Measurements from ENCODE around the gene RAC3. TPM values are rescaled to one million over a fixed set of nuclear protein-coding genes. Genes with fewer than 3 reads are reported as not detected.

The RAC3 gene
- total and polyA plus RNA-seq, 9 of the 15 experiments (the other 6 are each of a cell fraction or from before 2014, with no cell fraction given): 0.23 to 292 (median 118) TPM

DNA sequence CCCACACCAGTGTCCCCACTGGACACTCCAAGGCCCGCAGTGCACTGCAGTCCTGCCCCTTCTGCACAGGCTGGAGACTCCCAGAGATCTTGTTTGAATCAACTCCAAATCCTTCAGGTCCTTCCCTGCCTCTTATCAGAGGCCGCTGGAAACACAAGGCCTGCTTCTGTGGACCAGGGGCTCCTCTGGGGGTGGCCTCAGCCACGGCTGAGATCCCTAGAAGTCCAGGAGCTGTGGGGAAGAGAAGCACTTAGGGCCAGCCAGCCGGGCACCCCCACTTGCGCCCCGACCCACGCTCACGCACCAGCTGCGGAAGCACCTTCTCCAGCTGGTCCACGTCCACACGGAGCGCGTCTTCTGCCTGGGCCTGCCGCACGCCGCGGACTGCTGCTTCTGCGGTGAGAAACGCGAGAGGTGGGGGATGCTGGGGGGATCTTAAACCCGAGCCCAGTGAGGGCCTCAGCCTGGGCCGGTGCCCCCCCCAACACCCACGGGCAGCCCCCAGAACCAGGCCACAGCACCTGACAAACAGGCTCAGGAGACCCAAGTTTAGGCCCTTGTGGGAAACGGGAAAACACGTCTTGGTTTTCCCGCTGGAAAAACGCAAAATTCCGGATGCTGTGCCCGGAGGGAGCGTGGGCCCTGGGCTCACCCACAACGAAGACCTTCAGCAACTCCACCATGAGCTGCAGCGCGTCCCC lies 12.3 kb upstream of the RAC3 start (continued):
- TF ChIP-seq, protein P1, sequence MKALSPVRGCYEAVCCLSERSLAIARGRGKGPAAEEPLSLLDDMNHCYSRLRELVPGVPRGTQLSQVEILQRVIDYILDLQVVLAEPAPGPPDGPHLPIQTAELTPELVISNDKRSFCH (CRISPR knock-in tag; IDR thresholded peaks at IDR 0.05): no peak
- TF ChIP-seq, protein P1 (tag; IDR thresholded peaks at IDR 0.05): no peak
- TF ChIP-seq RBFOX2 (IDR thresholded peaks at IDR 0.05; ENCODE audit: low read depth, low read length) (peak; percentile 49), KLF13 (tag; IDR thresholded peaks at IDR 0.05; ENCODE audit: borderline replicate concordance, low read depth) (no peak), SRF (CRISPR knock-in tag; IDR thresholded peaks at IDR 0.05) (no peak), HMGN3 (IDR thresholded peaks at IDR 0.05; ENCODE audit: borderline replicate concordance, extremely low read depth, insufficient read length, low read depth, low read length) (no peak), TOE1 (IDR thresholded peaks at IDR 0.05; ENCODE audit: borderline replicate concordance) (no peak), TOE1 (CRISPR knock-in tag; IDR thresholded peaks at IDR 0.05; ENCODE audit: borderline replicate concordance, low read depth) (no peak), SMARCC2 (IDR thresholded peaks at IDR 0.05; ENCODE audit: low read depth) (no peak), ARID1B (IDR thresholded peaks at IDR 0.05) (no peak), CBFA2T2 (conservative IDR thresholded peaks at IDR 0.05) (no peak), PPARD (CRISPR knock-in tag; IDR thresholded peaks at IDR 0.05) (no peak), OTX1 (CRISPR knock-in tag; IDR thresholded peaks at IDR 0.05) (no peak), PCBP1 (IDR thresholded peaks at IDR 0.05; ENCODE audit: low read depth, low read length, poor library complexity, severe bottlenecking) (peak; percentile 45), STAT5A (IDR thresholded peaks at IDR 0.05; ENCODE audit: borderline replicate concordance, low read length) (no peak), ZNF197 (CRISPR knock-in tag; IDR thresholded peaks at IDR 0.05; ENCODE audit: low read depth) (no peak), CBX3 (IDR thresholded peaks at IDR 0.05; ENCODE audit: borderline replicate concordance in 1 of 2, low read length in 2 of 2) (no peak), MCM7 (IDR thresholded peaks at IDR 0.05) (no peak)
- TF ChIP-seq, protein P2, sequence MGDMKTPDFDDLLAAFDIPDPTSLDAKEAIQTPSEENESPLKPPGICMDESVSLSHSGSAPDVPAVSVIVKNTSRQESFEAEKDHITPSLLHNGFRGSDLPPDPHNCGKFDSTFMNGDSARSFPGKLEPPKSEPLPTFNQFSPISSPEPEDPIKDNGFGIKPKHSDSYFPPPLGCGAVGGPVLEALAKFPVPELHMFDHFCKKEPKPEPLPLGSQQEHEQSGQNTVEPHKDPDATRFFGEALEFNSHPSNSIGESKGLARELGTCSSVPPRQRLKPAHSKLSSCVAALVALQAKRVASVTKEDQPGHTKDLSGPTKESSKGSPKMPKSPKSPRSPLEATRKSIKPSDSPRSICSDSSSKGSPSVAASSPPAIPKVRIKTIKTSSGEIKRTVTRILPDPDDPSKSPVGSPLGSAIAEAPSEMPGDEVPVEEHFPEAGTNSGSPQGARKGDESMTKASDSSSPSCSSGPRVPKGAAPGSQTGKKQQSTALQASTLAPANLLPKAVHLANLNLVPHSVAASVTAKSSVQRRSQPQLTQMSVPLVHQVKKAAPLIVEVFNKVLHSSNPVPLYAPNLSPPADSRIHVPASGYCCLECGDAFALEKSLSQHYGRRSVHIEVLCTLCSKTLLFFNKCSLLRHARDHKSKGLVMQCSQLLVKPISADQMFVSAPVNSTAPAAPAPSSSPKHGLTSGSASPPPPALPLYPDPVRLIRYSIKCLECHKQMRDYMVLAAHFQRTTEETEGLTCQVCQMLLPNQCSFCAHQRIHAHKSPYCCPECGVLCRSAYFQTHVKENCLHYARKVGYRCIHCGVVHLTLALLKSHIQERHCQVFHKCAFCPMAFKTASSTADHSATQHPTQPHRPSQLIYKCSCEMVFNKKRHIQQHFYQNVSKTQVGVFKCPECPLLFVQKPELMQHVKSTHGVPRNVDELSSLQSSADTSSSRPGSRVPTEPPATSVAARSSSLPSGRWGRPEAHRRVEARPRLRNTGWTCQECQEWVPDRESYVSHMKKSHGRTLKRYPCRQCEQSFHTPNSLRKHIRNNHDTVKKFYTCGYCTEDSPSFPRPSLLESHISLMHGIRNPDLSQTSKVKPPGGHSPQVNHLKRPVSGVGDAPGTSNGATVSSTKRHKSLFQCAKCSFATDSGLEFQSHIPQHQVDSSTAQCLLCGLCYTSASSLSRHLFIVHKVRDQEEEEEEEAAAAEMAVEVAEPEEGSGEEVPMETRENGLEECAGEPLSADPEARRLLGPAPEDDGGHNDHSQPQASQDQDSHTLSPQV (IDR thresholded peaks at IDR 0.05): no peak

Data from K562 (cell line).